SK-N-SH treated with all-trans-retinoic acid at 6 μM for 48 hours (cell line): ENCODE measurements around the gene ADH1B.

Experiments used
- ATAC-seq: fragments of 200-7000 bp; cut with Tn5 transposase; 3 replicates; pipeline ENCODE4 v1.9.1; 2020; ENCODE audit warnings: mild to moderate bottlenecking, moderate library complexity
- ARNTL ChIP-seq: fragments of 450-650 bp; formaldehyde crosslinking; IDR thresholded peaks from 2 replicates; pipeline ENCODE4 v1.5.0; 2020; ENCODE audit warnings: low read depth, mild to moderate bottlenecking, moderate library complexity, borderline replicate concordance
- BACH2 ChIP-seq: fragments of 250-450 bp; sonication (Bioruptor Pico); IDR thresholded peaks from 2 replicates; pipeline ENCODE4 v1.9.0; 2021; ENCODE audit warnings: mild to moderate bottlenecking, borderline replicate concordance
- CSDC2 ChIP-seq: fragments of 250-450 bp; sonication (Bioruptor Pico); IDR thresholded peaks from 2 replicates; pipeline ENCODE4 v1.5.0; 2020; ENCODE audit warnings: mild to moderate bottlenecking, moderate library complexity
- CSRNP3 ChIP-seq: fragments of 250-450 bp; sonication (Bioruptor Pico); IDR thresholded peaks from 2 replicates; pipeline ENCODE4 v1.5.1; 2021; ENCODE audit warnings: mild to moderate bottlenecking, moderate library complexity
- ESRRG ChIP-seq: fragments of 250-450 bp; sonication (Bioruptor Pico); IDR thresholded peaks from 2 replicates; pipeline ENCODE4 v1.6.1; 2021; ENCODE audit warnings: mild to moderate bottlenecking
- GLIS3 ChIP-seq: fragments of 250-450 bp; sonication (Bioruptor Pico); IDR thresholded peaks from 2 replicates; pipeline ENCODE4 v1.5.0; 2020; ENCODE audit warnings: mild to moderate bottlenecking, moderate library complexity
- ISL1 ChIP-seq: fragments of 250-450 bp; sonication (Bioruptor Pico); IDR thresholded peaks from 2 replicates; pipeline ENCODE4 v2.1.2; 2022; ENCODE audit warnings: mild to moderate bottlenecking, moderate library complexity
- OSR1 ChIP-seq: fragments of 250-450 bp; sonication (Bioruptor Pico); IDR thresholded peaks from 2 replicates; pipeline ENCODE4 v1.8.0; 2022; ENCODE audit warnings: moderate library complexity, mild to moderate bottlenecking, inconsistent platforms
- PATZ1 ChIP-seq: fragments of 250-450 bp; sonication (Bioruptor Pico); IDR thresholded peaks from 2 replicates; pipeline ENCODE4 v1.8.0; 2020; ENCODE audit warnings: mild to moderate bottlenecking, moderate library complexity, borderline replicate concordance
- PPARA ChIP-seq: fragments of 250-450 bp; sonication (Bioruptor Pico); IDR thresholded peaks from 2 replicates; pipeline ENCODE4 v1.5.0; 2020; ENCODE audit warnings: mild to moderate bottlenecking, borderline replicate concordance
- SNAI2 ChIP-seq: fragments of 250-450 bp; sonication (Bioruptor Pico); IDR thresholded peaks from 2 replicates; pipeline ENCODE4 v1.5.0; 2020; ENCODE audit warnings: mild to moderate bottlenecking, moderate library complexity
- TCF4 ChIP-seq: fragments of 250-450 bp; sonication (Bioruptor Pico); IDR thresholded peaks from 2 replicates; pipeline ENCODE4 v1.8.0; 2021; ENCODE audit warnings: mild to moderate bottlenecking, moderate library complexity, borderline replicate concordance
- TOX ChIP-seq: fragments of 250-450 bp; sonication (Bioruptor Pico); IDR thresholded peaks from 2 replicates; pipeline ENCODE4 v1.8.0; 2021; ENCODE audit warnings: mild to moderate bottlenecking, moderate library complexity, borderline replicate concordance
- TSHZ2 ChIP-seq: fragments of 250-450 bp; sonication (Bioruptor Pico); IDR thresholded peaks from 2 replicates; pipeline ENCODE4 v1.5.0; 2020; ENCODE audit warnings: mild to moderate bottlenecking, moderate library complexity
- ZC3H10 ChIP-seq: fragments of 250-450 bp; sonication (Bioruptor Pico); IDR thresholded peaks from 2 replicates; pipeline ENCODE4 v1.5.1; 2021; ENCODE audit warnings: mild to moderate bottlenecking, moderate library complexity
- ZFP3 ChIP-seq: fragments of 250-450 bp; sonication (Bioruptor Pico); IDR thresholded peaks from 2 replicates; pipeline ENCODE4 v1.5.0; 2020; ENCODE audit warnings: mild to moderate bottlenecking, moderate library complexity
- ZFP30 ChIP-seq: fragments of 450-650 bp; formaldehyde crosslinking; IDR thresholded peaks from 2 replicates; pipeline ENCODE4 v1.5.0; 2022; ENCODE audit warnings: mild to moderate bottlenecking, moderate library complexity
- ZNF565 ChIP-seq: fragments of 450-650 bp; formaldehyde crosslinking; conservative IDR thresholded peaks from 2 replicates; pipeline ENCODE4 v1.5.0; 2020; ENCODE audit warnings: low read depth, mild to moderate bottlenecking, moderate library complexity
- ZNF8 ChIP-seq: fragments of 450-650 bp; formaldehyde crosslinking; IDR thresholded peaks from 2 replicates; pipeline ENCODE4 v1.5.0; 2020; ENCODE audit warnings: mild to moderate bottlenecking, moderate library complexity
- TF ChIP-seq, protein P1 (sequence below): fragments of 250-450 bp; sonication (Bioruptor Pico); IDR thresholded peaks from 2 replicates; pipeline ENCODE4 v1.5.1; 2020; ENCODE audit warnings: low read depth, mild to moderate bottlenecking, moderate library complexity
- TF ChIP-seq, protein P2 (sequence below): fragments of 250-450 bp; sonication (Bioruptor Pico); IDR thresholded peaks from 2 replicates; pipeline ENCODE4 v1.8.0; 2021; ENCODE audit warnings: low read depth, mild to moderate bottlenecking, moderate library complexity, borderline replicate concordance

Gene ADH1B

DNA sequence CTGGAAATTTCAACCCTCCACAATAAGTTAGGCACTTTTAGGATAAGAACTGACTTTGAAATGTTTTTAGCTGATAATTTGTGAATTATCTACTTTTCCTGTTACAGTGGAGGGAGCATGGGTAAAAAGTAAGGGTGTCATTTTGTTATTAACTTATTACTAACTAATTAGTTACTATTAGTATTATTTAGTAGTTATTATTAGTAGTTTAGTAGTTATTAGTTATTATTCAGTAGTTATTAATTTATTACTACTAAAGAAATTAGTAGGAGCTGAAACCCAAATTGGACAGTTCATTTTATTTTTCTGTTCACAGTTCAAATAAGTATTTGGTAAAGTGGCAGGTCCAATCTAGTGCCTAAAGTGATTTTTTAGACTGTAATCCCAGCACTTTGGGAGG lies 35.8 kb downstream of the ADH1B start:
- no peak for ATAC-seq
- TF ChIP-seq TSHZ2 (CRISPR knock-in tag): no peak
- no peak for TF ChIP-seq ZNF565
- TF ChIP-seq ISL1 (CRISPR knock-in tag): no peak
- TF ChIP-seq, protein P1, sequence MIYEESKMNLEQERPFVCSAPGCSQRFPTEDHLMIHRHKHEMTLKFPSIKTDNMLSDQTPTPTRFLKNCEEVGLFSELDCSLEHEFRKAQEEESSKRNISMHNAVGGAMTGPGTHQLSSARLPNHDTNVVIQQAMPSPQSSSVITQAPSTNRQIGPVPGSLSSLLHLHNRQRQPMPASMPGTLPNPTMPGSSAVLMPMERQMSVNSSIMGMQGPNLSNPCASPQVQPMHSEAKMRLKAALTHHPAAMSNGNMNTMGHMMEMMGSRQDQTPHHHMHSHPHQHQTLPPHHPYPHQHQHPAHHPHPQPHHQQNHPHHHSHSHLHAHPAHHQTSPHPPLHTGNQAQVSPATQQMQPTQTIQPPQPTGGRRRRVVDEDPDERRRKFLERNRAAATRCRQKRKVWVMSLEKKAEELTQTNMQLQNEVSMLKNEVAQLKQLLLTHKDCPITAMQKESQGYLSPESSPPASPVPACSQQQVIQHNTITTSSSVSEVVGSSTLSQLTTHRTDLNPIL (CRISPR knock-in tag): no peak
- TF ChIP-seq TCF4 (CRISPR knock-in tag): no peak
- TF ChIP-seq PPARA (CRISPR knock-in tag): no peak
- TF ChIP-seq ESRRG (CRISPR knock-in tag): no peak
- no peak for TF ChIP-seq CSRNP3 (CRISPR knock-in tag)
- no peak for TF ChIP-seq ARNTL (CRISPR knock-in tag)
- TF ChIP-seq TOX (CRISPR knock-in tag): no peak
- TF ChIP-seq OSR1 (CRISPR knock-in tag): no peak

GRCh38 chr4:99282731-99283130 lies 38.5 kb downstream of the ADH1B start:
- no peak for ATAC-seq
- no peak for TF ChIP-seq TOX (CRISPR knock-in tag)
- TF ChIP-seq CSRNP3 (CRISPR knock-in tag): no peak
- TF ChIP-seq, protein P1 (CRISPR knock-in tag): no peak
- no peak for TF ChIP-seq TSHZ2 (CRISPR knock-in tag)
- no peak for TF ChIP-seq BACH2
- TF ChIP-seq GLIS3: no peak
- TF ChIP-seq TCF4 (CRISPR knock-in tag): no peak
- TF ChIP-seq ZC3H10: no peak
- TF ChIP-seq, protein P2, sequence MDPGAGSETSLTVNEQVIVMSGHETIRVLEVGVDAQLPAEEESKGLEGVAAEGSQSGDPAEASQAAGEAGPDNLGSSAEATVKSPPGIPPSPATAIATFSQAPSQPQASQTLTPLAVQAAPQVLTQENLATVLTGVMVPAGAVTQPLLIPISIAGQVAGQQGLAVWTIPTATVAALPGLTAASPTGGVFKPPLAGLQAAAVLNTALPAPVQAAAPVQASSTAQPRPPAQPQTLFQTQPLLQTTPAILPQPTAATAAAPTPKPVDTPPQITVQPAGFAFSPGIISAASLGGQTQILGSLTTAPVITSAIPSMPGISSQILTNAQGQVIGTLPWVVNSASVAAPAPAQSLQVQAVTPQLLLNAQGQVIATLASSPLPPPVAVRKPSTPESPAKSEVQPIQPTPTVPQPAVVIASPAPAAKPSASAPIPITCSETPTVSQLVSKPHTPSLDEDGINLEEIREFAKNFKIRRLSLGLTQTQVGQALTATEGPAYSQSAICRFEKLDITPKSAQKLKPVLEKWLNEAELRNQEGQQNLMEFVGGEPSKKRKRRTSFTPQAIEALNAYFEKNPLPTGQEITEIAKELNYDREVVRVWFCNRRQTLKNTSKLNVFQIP (CRISPR knock-in tag): no peak
- no peak for TF ChIP-seq ESRRG (CRISPR knock-in tag)
- no peak for TF ChIP-seq PATZ1
- no peak for TF ChIP-seq ZNF8 (CRISPR knock-in tag)
- no peak for TF ChIP-seq ZFP3
- no peak for TF ChIP-seq CSDC2 (CRISPR knock-in tag)
- no peak for TF ChIP-seq SNAI2 (CRISPR knock-in tag)
- no peak for TF ChIP-seq ISL1 (CRISPR knock-in tag)
- TF ChIP-seq ZFP30 (CRISPR knock-in tag): no peak
- TF ChIP-seq, all 23 proteins: peak for 0
